Fibroblast of pulmonary artery (primary cell): ENCODE measurements around the gene SPAG16.

Source experiments
- DNase-seq: peaks from one replicate; pipeline ENCODE4 v3.0.0-alpha.2; 2010; ENCODE audit warnings: low read depth
- H3K4me3 ChIP-seq: replicated peaks from 2 replicates; pipeline ENCODE4 v1.5.1; 2011; ENCODE audit warnings: low read depth, mild to moderate bottlenecking, control low read depth, low read length, moderate library complexity
- CTCF ChIP-seq: IDR thresholded peaks from 2 replicates; pipeline ENCODE4 v1.5.1; 2011; ENCODE audit warnings: mild to moderate bottlenecking, control low read depth, low read length, inconsistent platforms; ENCODE audit errors: missing control alignments

SPAG16 gene

GRCh38 chr2:214107726-214108125 lies 823.5 kb downstream of the SPAG16 start:
- no peak for DNase-seq
- H3K4me3 ChIP-seq: no peak overlapping the region
- no peak for TF ChIP-seq CTCF

- DNase-seq: no peak
- no peak overlapping the region for H3K4me3 ChIP-seq
- no peak for TF ChIP-seq CTCF
Observed at GRCh38 chr2:214108598-214108997, 824.3 kb downstream of the SPAG16 start.

GRCh38 chr2:214117054-214117453 lies 832.8 kb downstream of the SPAG16 start:
- H3K4me3 ChIP-seq: no peak overlapping the region
- no peak for DNase-seq
- TF ChIP-seq CTCF: no peak

GRCh38 chr2:214126135-214126534 lies 841.9 kb downstream of the SPAG16 start:
- DNase-seq: peak; percentile 8
- TF ChIP-seq CTCF: no peak
- no peak overlapping the region for H3K4me3 ChIP-seq

- no peak overlapping the region for H3K4me3 ChIP-seq
- DNase-seq: no peak
- TF ChIP-seq CTCF: no peak
Observed at GRCh38 chr2:214127170-214127569, 842.9 kb downstream of the SPAG16 start.

GRCh38 chr2:214127571-214127970 lies 843.3 kb downstream of the SPAG16 start:
- no peak for TF ChIP-seq CTCF
- DNase-seq: peak; percentile 41

GRCh38 chr2:214128040-214128439 lies 843.8 kb downstream of the SPAG16 start:
- no peak for TF ChIP-seq CTCF
- no peak for DNase-seq
- H3K4me3 ChIP-seq: no peak overlapping the region

More at GRCh38 chr2:214127571-214127970, 843.3 kb downstream of the SPAG16 start:
- H3K4me3 ChIP-seq: no peak overlapping the region
